B cell (primary cell): ENCODE data around the gene NEK11. TPM values are rescaled to one million over a fixed set of nuclear protein-coding genes. Genes with fewer than 3 reads are reported as not detected.
A peak's percentile ranks its signal among the peaks of the same experiment; 100 is the strongest.

Experiments used
- ATAC-seq: fragments of 200-7000 bp; cut with Tn5 transposase; one replicate; pipeline ENCODE4 v1.10.0; 2021; ENCODE audit warnings: low read depth, mild to moderate bottlenecking, moderate number of reproducible peaks, moderate library complexity
- CTCF ChIA-PET: fragments of 350-600 bp; sonication (Branson Sonifier 250); formaldehyde crosslinking; loops from one replicate; lab custom pipeline; 2021; ENCODE audit warnings: antibody characterized with exemption, inconsistent platforms; lab: Charles Lee
- POLR2A ChIA-PET: fragments of 350-600 bp; sonication (Branson Sonifier 250); formaldehyde crosslinking; loops from one replicate; lab custom pipeline; 2021; ENCODE audit warnings: antibody characterized with exemption; lab: Charles Lee
- DNase-seq: peaks from one replicate; pipeline ENCODE4 v3.0.0; 2013
- H2AFZ ChIP-seq: 2 replicates; pipeline ENCODE4 v1.6.1; 2012; ENCODE audit warnings: mild to moderate bottlenecking, low read depth, low read length; ENCODE audit not compliant: insufficient read depth, poor library complexity, severe bottlenecking
- H3K27ac ChIP-seq, 2 donors: 1 replicate in 1 of 2; 2 replicates in 1 of 2; pipeline ENCODE4 v1.5.1; 2012 to 2013; ENCODE audit warnings: low read length in 2 of 2, mild to moderate bottlenecking in 2 of 2, moderate library complexity in 1 of 2
- H3K27me3 ChIP-seq, 4 experiments: fragments of 200-600 bp in 1 of 4; sonication (generic) in 1 of 4; replicated peaks in 1 of 4; 1 replicate in 2 of 4; 2 replicates in 2 of 4; pipeline versions ENCODE4 v1.6.1 to v1.7.0; 2013 to 2016; ENCODE audit warnings: low read length in 3 of 4, mild to moderate bottlenecking in 2 of 4, mixed read lengths in 1 of 4, moderate library complexity in 1 of 4; ENCODE audit not compliant: insufficient read depth in 4 of 4, control insufficient read depth in 3 of 4; ENCODE audit errors: control extremely low read depth in 1 of 4
- H3K36me3 ChIP-seq, 2 experiments: replicated peaks in 1 of 2; 1 replicate in 1 of 2; 2 replicates in 1 of 2; pipeline versions ENCODE4 v1.6.1 to v1.7.1; 2013; ENCODE audit warnings: low read length in 1 of 2; ENCODE audit not compliant: insufficient read depth in 2 of 2, control insufficient read depth in 1 of 2; ENCODE audit errors: control extremely low read depth in 1 of 2, extremely low read depth in 1 of 2
- H3K4me1 ChIP-seq, 2 donors: fragments of 200-600 bp in 1 of 2; sonication (generic) in 1 of 2; 1 replicate in 1 of 2; 2 replicates in 1 of 2; pipeline versions ENCODE4 v1.5.1 to v1.6.1; 2013 to 2017; ENCODE audit warnings: low read length in 2 of 2; ENCODE audit not compliant: control insufficient read depth in 2 of 2, insufficient read depth in 2 of 2
- H3K4me2 ChIP-seq: replicated peaks from 2 replicates; pipeline ENCODE3; 2012; ENCODE audit warnings: mild to moderate bottlenecking, low read depth, low read length; ENCODE audit not compliant: poor library complexity, severe bottlenecking
- H3K4me3 ChIP-seq, 5 experiments: fragments of 200-600 bp in 1 of 5; sonication (generic) in 1 of 5; 1 replicate in 3 of 5; 2 replicates in 2 of 5; pipeline versions ENCODE4 v1.5.1 to v1.7.0; 2011 to 2016; ENCODE audit warnings: low read length in 4 of 5, mild to moderate bottlenecking in 4 of 5, low read depth in 2 of 5, control low read depth in 1 of 5, moderate library complexity in 1 of 5; ENCODE audit not compliant: insufficient read depth in 1 of 5; ENCODE audit errors: control extremely low read depth in 1 of 5, extremely low read depth in 1 of 5
- H3K79me2 ChIP-seq: fragments of 200-600 bp; sonication (generic); one replicate; pipeline ENCODE4 v1.6.0; 2016; ENCODE audit warnings: low read length; ENCODE audit not compliant: control insufficient read depth, insufficient read depth
- H3K9ac ChIP-seq: fragments of 200-600 bp; sonication (generic); 2 replicates; pipeline ENCODE4 v1.6.1; 2017; ENCODE audit warnings: mild to moderate bottlenecking, low read length, moderate library complexity
- H3K9me3 ChIP-seq, 3 donors: one replicate each; pipeline versions ENCODE4 v1.6.1 to v1.7.1; 2013; ENCODE audit warnings: low read length in 2 of 3; ENCODE audit not compliant: control insufficient read depth in 2 of 3, insufficient read depth in 1 of 3; ENCODE audit errors: control extremely low read depth in 1 of 3
- H4K20me1 ChIP-seq: 2 replicates; pipeline ENCODE4 v1.6.0; 2012; ENCODE audit warnings: mild to moderate bottlenecking, low read length; ENCODE audit not compliant: insufficient read depth, control insufficient read depth, poor library complexity, severe bottlenecking
- H3K27ac Mint-ChIP-seq: one replicate; pipeline ENCODE4 v1.8.0; 2021; ENCODE audit warnings: mixed read lengths
- H3K27me3 Mint-ChIP-seq: one replicate; pipeline ENCODE4 v1.8.0; 2021; ENCODE audit warnings: mixed read lengths
- H3K4me1 Mint-ChIP-seq: one replicate; pipeline ENCODE4 v1.8.0; 2021; ENCODE audit warnings: mixed read lengths
- H3K4me3 Mint-ChIP-seq: one replicate; pipeline ENCODE4 v1.8.0; 2021; ENCODE audit warnings: mixed read lengths
- H3K9me3 Mint-ChIP-seq: one replicate; pipeline ENCODE4 v1.8.0; 2022; ENCODE audit warnings: mixed read lengths; ENCODE audit not compliant: insufficient read depth
- EZH2 ChIP-seq: IDR thresholded peaks from 2 replicates; pipeline ENCODE4 v1.6.1; 2012; ENCODE audit warnings: borderline replicate concordance, low read depth, mild to moderate bottlenecking, moderate library complexity, low read length; ENCODE audit not compliant: insufficient read depth, poor library complexity, severe bottlenecking
- WGBS: methylation state at CpG from one replicate; pipeline ENCODE4 v1.1.5; 2013; ENCODE audit warnings: missing lambda C conversion rate; ENCODE audit not compliant: insufficient coverage; 5-methylcytosine and 5-hydroxymethylcytosine counted together
- intact Hi-C: fragments of 100-400 bp; cut with micrococcal nuclease; formaldehyde crosslinking; loops from one replicate; pipeline ENCODE4 v1.10.0; 2022
- polyA plus RNA-seq: library from polyadenylated mRNA; depleted of rRNA; stranded (reverse); fragments of >200 nt; gene quantifications from 2 replicates; pipeline ENCODE4 v1.2.3, GENCODE V29; 2012
- total RNA-seq, 2 donors: library from RNA; stranded (reverse); fragments of 120-200 nt in 1 of 2; gene quantifications; 1 replicate in 1 of 2; 2 replicates in 1 of 2; pipeline versions ENCODE4 v1.2.3 to v1.2.4, GENCODE V29; 2013 to 2022
- TF ChIP-seq, protein P1 (sequence below): fragments of 200-600 bp; IDR thresholded peaks from one replicate; pipeline ENCODE4 v1.8.0; 2022; ENCODE audit warnings: antibody characterized with exemption, mild to moderate bottlenecking

Gene NEK11
- total and polyA plus RNA-seq, 2 donors (not counting 1 experiment from before 2014, with no cell fraction given) = 1.00 to 7.7 TPM

- peak; percentile 90 for ATAC-seq
- Histone ChIP-seq H3K9me3 (peaks cover 0 to 3% (median 0%) of the 10 kb centered on the region in 3 donors), H3K79me2 (no peaks in the 10 kb centered on the region), H3K9ac (peak overlapping the region; percentile 68), H3K4me3 (peak overlapping the region; percentile 23 to 57 (median 52)), H3K27me3 (peaks cover 0 to 17% (median 7%) of the 10 kb centered on the region in 4 experiments), H3K36me3 (no peaks in the 10 kb centered on the region), H3K4me2 (peak overlapping the region; percentile 69), H4K20me1 (no peaks in the 10 kb centered on the region), H3K4me1 (peaks cover 0 to 5% of the 10 kb centered on the region in 2 donors), H2AFZ (peak overlapping the region; percentile 66), H3K27ac (no peak overlapping the region)
- Mint-ChIP-seq H3K27ac (peak overlapping the region; percentile 26), H3K27me3 (peaks cover 33% of the 10 kb centered on the region), H3K9me3 (peaks cover 3% of the 10 kb centered on the region), H3K4me1 (peaks cover 15% of the 10 kb centered on the region), H3K4me3 (peak overlapping the region; percentile 90)
- TF ChIP-seq, protein P1, sequence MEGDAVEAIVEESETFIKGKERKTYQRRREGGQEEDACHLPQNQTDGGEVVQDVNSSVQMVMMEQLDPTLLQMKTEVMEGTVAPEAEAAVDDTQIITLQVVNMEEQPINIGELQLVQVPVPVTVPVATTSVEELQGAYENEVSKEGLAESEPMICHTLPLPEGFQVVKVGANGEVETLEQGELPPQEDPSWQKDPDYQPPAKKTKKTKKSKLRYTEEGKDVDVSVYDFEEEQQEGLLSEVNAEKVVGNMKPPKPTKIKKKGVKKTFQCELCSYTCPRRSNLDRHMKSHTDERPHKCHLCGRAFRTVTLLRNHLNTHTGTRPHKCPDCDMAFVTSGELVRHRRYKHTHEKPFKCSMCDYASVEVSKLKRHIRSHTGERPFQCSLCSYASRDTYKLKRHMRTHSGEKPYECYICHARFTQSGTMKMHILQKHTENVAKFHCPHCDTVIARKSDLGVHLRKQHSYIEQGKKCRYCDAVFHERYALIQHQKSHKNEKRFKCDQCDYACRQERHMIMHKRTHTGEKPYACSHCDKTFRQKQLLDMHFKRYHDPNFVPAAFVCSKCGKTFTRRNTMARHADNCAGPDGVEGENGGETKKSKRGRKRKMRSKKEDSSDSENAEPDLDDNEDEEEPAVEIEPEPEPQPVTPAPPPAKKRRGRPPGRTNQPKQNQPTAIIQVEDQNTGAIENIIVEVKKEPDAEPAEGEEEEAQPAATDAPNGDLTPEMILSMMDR = no peak
- no peak for TF ChIP-seq EZH2
- no peak for DNase-seq
- CTCF ChIA-PET = no interaction called here
- intact Hi-C loops = no loop called here
- POLR2A ChIA-PET = no interaction called here
- WGBS = 10% methylated on average over 63 of the region's 64 CpGs
These were observed 335.1 kb downstream of the NEK11 start for GRCh38 chr3:131361464-131362421.

DNA sequence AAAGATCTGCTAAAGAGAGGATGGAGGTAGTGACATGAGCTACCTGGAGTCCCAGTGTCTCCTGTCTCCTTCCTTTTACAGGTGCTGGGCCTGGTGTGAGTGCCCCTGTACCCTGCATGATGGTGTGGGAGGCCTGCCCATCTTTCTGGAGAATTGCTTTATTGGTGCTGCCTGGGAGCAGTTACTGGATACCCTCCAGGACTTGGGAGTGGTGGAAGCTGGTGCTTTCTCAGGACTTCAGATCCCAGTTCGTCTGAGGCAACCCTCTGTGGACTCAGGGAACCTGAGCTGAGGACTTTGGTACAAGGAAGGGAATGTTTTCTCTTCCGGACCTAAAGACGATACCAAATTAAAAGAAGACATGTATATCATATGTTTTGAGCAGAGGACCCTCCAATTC, 336.6 kb downstream of the NEK11 start:
- Histone ChIP-seq H3K79me2 (no peaks in the 10 kb centered on the region), H4K20me1 (no peaks in the 10 kb centered on the region), H2AFZ (no peak overlapping the region), H3K27ac (no peak overlapping the region), H3K36me3 (no peaks in the 10 kb centered on the region), H3K9ac (no peak overlapping the region), H3K27me3 (peaks cover 0 to 17% (median 7%) of the 10 kb centered on the region in 4 experiments), H3K4me2 (no peak overlapping the region), H3K4me3 (no peak overlapping the region), H3K4me1 (peaks cover 0 to 5% of the 10 kb centered on the region in 2 donors), H3K9me3 (peaks cover 0 to 3% (median 0%) of the 10 kb centered on the region in 3 donors)
- Mint-ChIP-seq H3K4me1 (peaks cover 15% of the 10 kb centered on the region), H3K27ac (no peak overlapping the region), H3K9me3 (peaks cover 3% of the 10 kb centered on the region), H3K27me3 (peaks cover 33% of the 10 kb centered on the region), H3K4me3 (no peak overlapping the region)
- no peak for TF ChIP-seq EZH2
- TF ChIP-seq, protein P1 = no peak
- 83% methylated on average over 2 of the region's 3 CpGs for WGBS
- ChIA-PET POLR2A (no interaction called here), CTCF (no interaction called here)
- intact Hi-C loops = no loop called here
- no peak for DNase-seq
- ATAC-seq = no peak
